ENCODE measurements around the gene MAD2L2. TPM values are rescaled to one million over a fixed set of nuclear protein-coding genes. Genes with fewer than 3 reads are reported as not detected.

The MAD2L2 gene
- total RNA-seq, 1 experiment from 2014 or later, result 283 TPM

DNA sequence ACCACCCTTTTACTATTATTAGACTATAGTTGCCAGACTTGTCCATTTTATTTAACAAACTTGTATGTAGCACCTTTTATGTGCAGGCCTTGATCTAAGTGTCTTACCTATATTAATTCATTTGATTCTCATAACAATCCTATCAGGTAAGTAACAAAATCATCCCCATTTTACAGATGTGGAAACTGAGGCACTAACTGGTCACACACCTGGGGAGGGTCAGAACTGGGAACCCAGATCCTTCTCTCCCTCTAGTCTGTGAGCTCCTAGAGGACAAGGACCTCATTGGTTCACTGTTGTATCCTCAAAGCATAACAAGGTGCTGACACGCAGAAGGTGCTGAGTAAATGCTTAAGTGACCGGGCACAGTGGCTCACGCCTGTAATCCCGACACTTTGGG is 41.6 kb downstream of the MAD2L2 start:
- Histone ChIP-seq H3K4ac (ENCODE audit: low read depth, low read length) (no peak overlapping the region), H2AFZ (ENCODE audit: low read length) (no peak overlapping the region), H3K9me3 (ENCODE audit: control insufficient read depth, low read depth, low read length) (no peaks in the 10 kb centered on the region), H3K18ac (ENCODE audit: insufficient read length, low read depth, low read length) (no peak overlapping the region), H2BK12ac (ENCODE audit: insufficient read length, low read depth, low read length) (no peak overlapping the region), H3K4me1 (ENCODE audit: insufficient read depth, low read length) (no peaks in the 10 kb centered on the region), H3K23me2 (ENCODE audit: insufficient read length, low read depth, low read length, poor library complexity, severe bottlenecking) (no peaks in the 10 kb centered on the region), H3K79me2 (ENCODE audit: insufficient read depth, low read length) (no peaks in the 10 kb centered on the region), H3K56ac (ENCODE audit: insufficient read length, low read depth, low read length) (no peak overlapping the region), H4K20me1 (ENCODE audit: control insufficient read depth, insufficient read depth, insufficient read length) (no peaks in the 10 kb centered on the region), H4K91ac (ENCODE audit: insufficient read length, low read depth, low read length) (no peak overlapping the region), H4K5ac (ENCODE audit: insufficient read length, low read depth, low read length) (no peak overlapping the region), H2BK20ac (ENCODE audit: low read depth, low read length, poor library complexity, severe bottlenecking) (no peak overlapping the region), H3K79me1 (ENCODE audit: insufficient read depth, low read depth, low read length, poor library complexity, severe bottlenecking) (no peaks in the 10 kb centered on the region), H3K4me2 (ENCODE audit: insufficient read depth, insufficient read length, low read length) (no peak overlapping the region), H2AK5ac (ENCODE audit: insufficient read length, low read length) (no peak overlapping the region), H3K9ac (ENCODE audit: extremely low read depth, insufficient read length, low read length) (no peak overlapping the region), H2BK15ac (ENCODE audit: low read depth, low read length) (no peak overlapping the region), H4K8ac (replicated peaks; ENCODE audit: insufficient read length, low read depth, low read length) (no peak overlapping the region), H3K23ac (ENCODE audit: insufficient read length, low read depth, low read length) (no peak overlapping the region), H3K14ac (ENCODE audit: insufficient read depth, low read length) (no peak overlapping the region), H2BK120ac (ENCODE audit: low read depth, low read length, poor library complexity, severe bottlenecking) (no peak overlapping the region), H3K27me3 (ENCODE audit: insufficient read depth, low read length) (no peaks in the 10 kb centered on the region; the same call in 1 of the 2 replicates), H3K27ac (ENCODE audit: insufficient read length, low read depth, low read length) (no peak overlapping the region), H3T11ph (ENCODE audit: low read length) (no peak overlapping the region), H2BK5ac (ENCODE audit: insufficient read length, low read length) (no peak overlapping the region)
- H3K4me3 Mint-ChIP-seq, result no peak overlapping the region
- no peak overlapping the region for H3K27ac Mint-ChIP-seq
- H3K36me3 Mint-ChIP-seq (ENCODE audit: insufficient read depth in 1 of 3, low read depth in 3 of 3), result no peaks in the 10 kb centered on the region
- peaks cover 3% of the 10 kb centered on the region in 2 experiments for H3K4me1 Mint-ChIP-seq
- DNase-seq, result no peak
- peaks cover 0 to 3% of the 10 kb centered on the region in 2 experiments; a peak in 1 of 5 replicates for H3K9me3 Mint-ChIP-seq
- whole genome bisulfite sequencing (ENCODE audit: extremely low coverage, insufficient read length, low lambda C conversion rate), result no CpG with 5 or more reads among the region's 4 CpGs
- TF ChIP-seq, protein P1, sequence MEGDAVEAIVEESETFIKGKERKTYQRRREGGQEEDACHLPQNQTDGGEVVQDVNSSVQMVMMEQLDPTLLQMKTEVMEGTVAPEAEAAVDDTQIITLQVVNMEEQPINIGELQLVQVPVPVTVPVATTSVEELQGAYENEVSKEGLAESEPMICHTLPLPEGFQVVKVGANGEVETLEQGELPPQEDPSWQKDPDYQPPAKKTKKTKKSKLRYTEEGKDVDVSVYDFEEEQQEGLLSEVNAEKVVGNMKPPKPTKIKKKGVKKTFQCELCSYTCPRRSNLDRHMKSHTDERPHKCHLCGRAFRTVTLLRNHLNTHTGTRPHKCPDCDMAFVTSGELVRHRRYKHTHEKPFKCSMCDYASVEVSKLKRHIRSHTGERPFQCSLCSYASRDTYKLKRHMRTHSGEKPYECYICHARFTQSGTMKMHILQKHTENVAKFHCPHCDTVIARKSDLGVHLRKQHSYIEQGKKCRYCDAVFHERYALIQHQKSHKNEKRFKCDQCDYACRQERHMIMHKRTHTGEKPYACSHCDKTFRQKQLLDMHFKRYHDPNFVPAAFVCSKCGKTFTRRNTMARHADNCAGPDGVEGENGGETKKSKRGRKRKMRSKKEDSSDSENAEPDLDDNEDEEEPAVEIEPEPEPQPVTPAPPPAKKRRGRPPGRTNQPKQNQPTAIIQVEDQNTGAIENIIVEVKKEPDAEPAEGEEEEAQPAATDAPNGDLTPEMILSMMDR (conservative IDR thresholded peaks at IDR 0.05), result no peak
- H3K27me3 Mint-ChIP-seq (ENCODE audit: low read depth), result peaks cover 9% of the 10 kb centered on the region

Data from H9 (cell line).